Measurements from ENCODE around the gene PROP1.
"Not testable (repeated sequence)": the region's sequence is repeated elsewhere in the genome, so short reads cannot be mapped to it uniquely, and the experiment has no call there.

Gene PROP1

DNA sequence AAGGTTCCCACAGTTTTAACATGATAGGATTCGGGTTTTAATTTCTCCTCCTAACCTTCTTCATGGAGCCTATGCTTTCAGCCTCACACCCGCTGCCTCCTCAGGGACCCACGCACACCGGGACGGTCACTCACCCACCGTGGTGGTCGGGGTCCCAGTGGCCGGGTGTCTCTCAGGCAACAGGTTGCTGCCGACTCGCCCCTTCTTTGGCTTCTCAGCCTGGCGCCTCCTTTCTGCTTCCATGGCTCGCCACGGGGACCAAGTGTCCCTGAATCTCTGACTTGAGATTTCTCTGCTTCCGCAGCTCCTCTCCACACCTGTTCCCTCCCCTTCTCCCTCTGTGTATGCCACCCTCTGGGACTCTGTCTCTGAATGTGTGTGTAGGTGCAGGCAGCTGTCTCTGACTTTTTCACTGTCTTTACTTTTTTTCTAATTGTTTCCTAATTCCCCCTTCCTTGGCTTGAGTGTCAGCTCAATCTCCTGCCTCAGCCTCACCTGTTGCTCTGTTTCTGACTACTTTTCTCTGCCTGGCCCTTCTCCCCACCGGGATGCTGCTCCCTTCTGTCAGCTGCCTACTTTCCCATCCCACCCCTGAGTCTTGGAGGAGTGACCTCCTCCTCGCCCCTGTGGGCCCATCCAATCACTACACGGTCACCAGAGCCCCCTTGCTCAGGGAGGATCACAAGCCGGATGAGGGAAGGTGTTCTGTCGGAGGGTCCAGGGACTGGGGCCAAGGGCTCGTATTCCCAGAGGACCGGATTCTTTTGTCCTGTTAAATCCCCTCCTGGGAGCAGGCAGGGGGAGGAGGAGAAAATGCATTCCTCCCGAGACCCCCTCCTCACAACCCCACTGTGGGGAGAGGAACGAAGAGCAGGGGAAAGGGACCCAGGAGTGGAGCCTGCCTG, at the start of gene PROP1:
Gene PROP1, minus strand, starts transcription at position 552 of the 905 bp plus-strand sequence. Its CDS starts 309 bp downstream, at position 243.
- peaks cover 0 to 33% of the 10 kb centered on the region in 2 donors for H3K27me3 ChIP-seq
- intact Hi-C loops (cut with DNase I; ENCODE audit: low total_unique reads), result no loop called here

DNA sequence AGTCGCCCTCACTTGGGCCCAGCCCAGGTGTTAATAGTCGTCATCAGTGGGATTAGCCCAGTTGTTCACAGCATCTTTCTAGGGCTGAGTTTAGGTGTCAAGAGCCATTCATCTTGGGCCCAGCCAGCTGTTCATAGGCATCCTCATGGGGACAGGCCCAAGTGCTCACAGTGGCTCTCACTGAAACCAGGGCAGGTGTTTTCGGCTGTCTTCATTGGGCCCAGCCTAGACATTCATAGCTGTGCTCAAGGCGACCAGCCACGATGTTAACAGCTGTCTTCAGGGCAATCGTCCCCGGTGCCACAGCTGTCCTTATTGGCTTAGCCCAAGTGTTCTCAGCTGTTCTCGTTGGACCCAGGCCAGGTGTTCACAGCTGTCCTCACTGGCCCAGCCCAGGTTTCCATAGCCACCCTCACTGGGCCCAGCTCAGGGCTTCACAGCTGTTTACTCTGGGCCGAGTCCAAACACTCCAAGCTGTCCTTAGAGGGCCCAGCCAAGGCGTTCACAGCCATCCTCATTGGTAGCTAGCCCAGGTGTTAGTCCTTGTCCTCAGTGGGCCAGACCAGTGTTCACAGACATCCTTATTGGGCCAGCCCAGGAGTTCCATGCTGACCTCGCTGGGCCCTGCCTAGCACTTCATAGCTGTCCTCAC, 23.5 kb upstream of the PROP1 start:
- H3K4me1 ChIP-seq; DNase-seq; H3K36me3 ChIP-seq; H3K9me3 ChIP-seq; intact Hi-C loops (cut with DNase I; ENCODE audit: low total_unique reads); H3K27me3 ChIP-seq; H3K4me3 ChIP-seq; H3K27ac ChIP-seq: not testable (repeated sequence)

More for the DNA sequence above, at the start of gene PROP1:
- Histone ChIP-seq H3K9me3 (no peaks in the 10 kb centered on the region), H3K4me1 (no peaks in the 10 kb centered on the region), H3K4me3 (no peak within 1 kb of the TSS), H3K36me3 (no peaks in the 10 kb centered on the region), H3K27ac (no peak within 1 kb of the TSS)
- TF ChIP-seq, protein P1, sequence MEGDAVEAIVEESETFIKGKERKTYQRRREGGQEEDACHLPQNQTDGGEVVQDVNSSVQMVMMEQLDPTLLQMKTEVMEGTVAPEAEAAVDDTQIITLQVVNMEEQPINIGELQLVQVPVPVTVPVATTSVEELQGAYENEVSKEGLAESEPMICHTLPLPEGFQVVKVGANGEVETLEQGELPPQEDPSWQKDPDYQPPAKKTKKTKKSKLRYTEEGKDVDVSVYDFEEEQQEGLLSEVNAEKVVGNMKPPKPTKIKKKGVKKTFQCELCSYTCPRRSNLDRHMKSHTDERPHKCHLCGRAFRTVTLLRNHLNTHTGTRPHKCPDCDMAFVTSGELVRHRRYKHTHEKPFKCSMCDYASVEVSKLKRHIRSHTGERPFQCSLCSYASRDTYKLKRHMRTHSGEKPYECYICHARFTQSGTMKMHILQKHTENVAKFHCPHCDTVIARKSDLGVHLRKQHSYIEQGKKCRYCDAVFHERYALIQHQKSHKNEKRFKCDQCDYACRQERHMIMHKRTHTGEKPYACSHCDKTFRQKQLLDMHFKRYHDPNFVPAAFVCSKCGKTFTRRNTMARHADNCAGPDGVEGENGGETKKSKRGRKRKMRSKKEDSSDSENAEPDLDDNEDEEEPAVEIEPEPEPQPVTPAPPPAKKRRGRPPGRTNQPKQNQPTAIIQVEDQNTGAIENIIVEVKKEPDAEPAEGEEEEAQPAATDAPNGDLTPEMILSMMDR (IDR thresholded peaks at IDR 0.05), result no peak
- DNase-seq, result no peak

DNA sequence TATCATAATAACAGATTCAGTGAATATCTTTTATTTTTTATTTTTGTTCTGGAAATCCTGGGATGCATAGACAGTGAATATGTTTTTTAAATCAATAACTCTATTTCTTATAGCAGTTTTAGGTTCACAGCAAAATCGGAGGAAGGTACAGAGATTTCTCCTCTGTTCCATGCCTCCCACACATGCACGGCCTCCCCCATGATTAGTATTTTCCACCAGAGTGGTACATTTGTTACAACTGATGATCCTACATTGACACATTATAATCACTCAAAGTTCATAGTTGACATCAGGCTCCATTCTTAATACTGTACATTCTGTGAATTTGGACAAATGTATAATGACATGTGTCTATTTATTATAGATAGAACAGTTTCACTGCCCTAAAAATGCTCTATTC, 16.7 kb upstream of the PROP1 start:
- H3K27ac ChIP-seq; H3K27me3 ChIP-seq; DNase-seq; H3K4me1 ChIP-seq; H3K9me3 ChIP-seq; H3K4me3 ChIP-seq; H3K36me3 ChIP-seq; intact Hi-C loops (cut with DNase I; ENCODE audit: low total_unique reads): not testable (repeated sequence)

DNA sequence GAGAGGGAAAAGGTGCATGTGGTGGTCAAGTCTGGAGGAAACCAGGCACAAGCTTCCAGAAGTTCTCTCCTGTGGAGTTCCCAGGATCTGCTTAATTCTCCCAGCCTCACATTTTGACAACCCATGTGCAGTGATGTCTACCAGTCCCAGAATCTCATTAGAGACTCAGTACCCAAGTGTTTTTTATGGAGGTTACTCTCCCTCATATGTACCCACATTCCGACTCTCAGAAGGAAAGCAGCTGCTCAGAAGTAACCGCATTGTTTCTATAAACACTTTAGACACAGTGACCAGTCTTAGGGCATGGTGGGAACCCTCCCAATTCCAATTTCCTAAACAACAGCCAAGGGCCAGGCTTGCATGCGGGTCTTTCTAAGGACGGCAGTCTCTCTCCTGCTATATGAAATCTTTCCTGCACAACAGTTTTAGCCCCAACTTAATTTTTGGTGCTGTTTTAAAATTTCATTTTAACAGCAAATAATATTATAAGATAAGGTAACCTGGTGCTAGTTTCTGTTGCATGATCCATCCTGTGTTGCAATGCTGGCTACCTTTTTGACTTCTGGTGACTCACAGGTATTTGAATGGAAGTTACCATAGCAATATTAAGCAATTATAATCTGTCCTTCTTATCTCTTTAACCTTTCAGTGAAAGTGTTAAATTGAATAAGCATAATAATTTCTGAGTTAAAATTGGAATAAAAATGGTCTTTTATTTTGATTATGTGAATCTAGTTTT, 15.9 kb upstream of the PROP1 start:
- H3K27ac ChIP-seq; H3K4me1 ChIP-seq; DNase-seq; H3K27me3 ChIP-seq; intact Hi-C loops (cut with DNase I; ENCODE audit: low total_unique reads); H3K9me3 ChIP-seq; H3K36me3 ChIP-seq; H3K4me3 ChIP-seq: not testable (repeated sequence)

DNA sequence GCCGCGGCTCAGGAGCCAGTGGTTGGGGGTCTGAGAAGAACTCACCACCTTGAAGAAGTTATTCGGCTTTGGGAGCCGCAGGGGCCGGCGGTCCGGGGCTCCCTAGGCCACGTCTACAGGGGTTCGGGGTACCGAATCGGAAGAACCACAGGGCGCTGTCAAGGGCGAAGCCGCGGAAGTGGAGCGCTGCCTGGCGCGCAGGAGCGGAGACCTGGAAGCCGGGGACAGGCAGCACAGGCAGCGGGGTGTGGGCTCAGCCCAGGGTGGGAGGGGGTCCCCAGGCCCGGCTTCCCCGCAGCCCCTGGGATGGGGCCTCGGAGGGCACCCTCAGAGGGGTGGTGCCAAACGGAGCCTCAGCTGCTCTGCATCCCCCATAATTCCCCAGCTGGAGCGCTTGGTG, 11.2 kb upstream of the PROP1 start:
- H3K4me1 ChIP-seq; H3K4me3 ChIP-seq; H3K9me3 ChIP-seq; H3K36me3 ChIP-seq; H3K27ac ChIP-seq; intact Hi-C loops (cut with DNase I; ENCODE audit: low total_unique reads); DNase-seq: not testable (repeated sequence)
- peaks cover 0 to 15% of the 10 kb centered on the region in 2 donors for H3K27me3 ChIP-seq

DNA sequence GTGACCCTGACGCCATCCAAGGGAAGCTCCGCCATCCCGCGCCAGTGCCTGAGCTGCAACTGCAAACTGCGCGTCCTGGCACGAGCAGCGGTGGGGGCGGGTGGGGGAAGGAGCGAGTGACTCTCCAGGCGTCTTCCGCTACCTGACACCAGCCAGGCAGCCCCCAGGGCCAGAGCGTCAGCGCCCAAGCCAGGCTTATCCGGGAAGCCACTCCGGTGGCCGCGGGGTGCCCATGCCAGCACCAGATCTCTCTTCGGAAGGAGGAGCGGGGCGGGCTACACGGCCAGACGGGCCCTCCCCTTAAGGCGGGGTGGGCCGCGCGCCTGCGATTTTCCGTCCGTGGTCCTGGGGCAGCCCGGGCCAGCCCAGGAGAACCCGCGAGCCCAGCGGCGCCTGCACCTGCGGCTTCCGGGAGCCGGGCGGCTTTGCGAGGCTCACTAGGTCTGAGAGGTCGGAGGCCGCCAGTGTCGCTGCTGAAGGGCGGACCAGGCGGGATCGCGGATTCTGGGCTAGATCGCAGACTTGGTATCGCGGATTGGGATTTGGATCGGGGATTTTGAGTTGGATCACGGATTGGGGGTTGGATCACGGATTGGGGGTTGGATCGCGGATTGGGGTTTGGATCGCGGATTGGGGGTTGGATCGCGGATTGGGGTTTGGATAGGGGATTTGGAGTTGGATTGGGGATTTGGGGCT, 10.6 kb upstream of the PROP1 start:
- H3K36me3 ChIP-seq; H3K9me3 ChIP-seq; DNase-seq; intact Hi-C loops (cut with DNase I; ENCODE audit: low total_unique reads); H3K27ac ChIP-seq; H3K4me1 ChIP-seq: not testable (repeated sequence)
- peaks cover 0 to 15% of the 10 kb centered on the region in 2 donors for H3K27me3 ChIP-seq
- H3K4me3 ChIP-seq, result peak overlapping the region in 1 of 2 donors; percentile 37

DNA sequence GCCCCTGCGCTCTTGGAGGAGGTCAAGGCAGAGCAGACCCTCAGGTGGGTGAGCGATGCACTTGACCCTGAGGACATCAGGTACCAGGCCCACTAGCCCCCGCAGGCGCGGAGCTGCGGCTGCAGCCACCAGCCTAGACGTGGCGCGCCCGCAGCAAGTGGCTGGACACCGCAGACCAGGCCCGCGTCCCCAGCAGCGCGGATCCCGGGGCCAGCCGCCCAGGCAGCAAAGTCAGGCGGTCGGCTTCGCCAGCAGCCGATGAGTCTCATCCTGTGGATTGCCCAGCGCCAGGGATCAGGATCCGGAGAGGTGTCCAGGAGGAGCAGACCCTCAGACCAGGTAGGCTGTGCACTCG, 10.1 kb upstream of the PROP1 start:
- H3K27me3 ChIP-seq, result peaks cover 0 to 15% of the 10 kb centered on the region in 2 donors
- H3K4me3 ChIP-seq; H3K36me3 ChIP-seq; DNase-seq; H3K4me1 ChIP-seq; intact Hi-C loops (cut with DNase I; ENCODE audit: low total_unique reads); H3K9me3 ChIP-seq; H3K27ac ChIP-seq: not testable (repeated sequence)

DNA sequence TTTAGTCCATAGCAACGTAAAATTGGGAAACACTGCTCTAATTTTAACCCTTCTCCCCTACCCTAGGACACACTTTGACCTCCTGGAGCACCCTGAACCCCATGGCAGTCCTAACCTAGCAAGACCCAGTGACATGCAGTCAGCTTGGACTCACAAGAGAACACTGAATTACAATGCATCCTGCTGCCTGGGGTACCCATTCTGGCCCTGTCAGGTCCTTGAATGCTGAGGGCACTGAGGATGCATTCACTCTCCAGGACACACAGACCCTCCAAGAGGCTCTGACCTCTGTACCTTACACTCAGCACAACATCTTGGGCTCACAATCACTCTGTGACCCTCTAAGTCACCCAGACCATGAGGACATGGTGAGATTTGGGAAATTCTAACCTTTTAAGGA, 1.8 kb upstream of the PROP1 start:
- H3K9me3 ChIP-seq, result no peaks in the 10 kb centered on the region
- no peaks in the 10 kb centered on the region for H3K36me3 ChIP-seq
- no peak for DNase-seq
- H3K4me3 ChIP-seq, result no peak overlapping the region
- intact Hi-C loops (cut with DNase I; ENCODE audit: low total_unique reads), result no loop called here
- H3K27ac ChIP-seq, result no peak overlapping the region
- no peaks in the 10 kb centered on the region for H3K4me1 ChIP-seq
- H3K27me3 ChIP-seq, result peaks cover 0 to 30% of the 10 kb centered on the region in 2 donors
- TF ChIP-seq, protein P1 (IDR thresholded peaks at IDR 0.05), result no peak
